K562 (cell line): ENCODE data around the gene OR56A3. TPM values are rescaled to one million over a fixed set of nuclear protein-coding genes. Genes with fewer than 3 reads are reported as not detected.

Experiments
- ATAC-seq: fragments of 200-7000 bp; cut with Tn5 transposase; 3 replicates; pipeline ENCODE4 v1.9.1; 2020; ENCODE audit warnings: moderate library complexity
- BruUV-seq: library from RNA; stranded (reverse); fragments of 400-500 nt; replicated peaks from 2 replicates; lab custom pipeline; 2021; lab: Mats Ljungman, UMichigan
- CTCF ChIA-PET: fragments of 300-600 bp; formaldehyde crosslinking; extraction: SDS; loops from one replicate; lab custom pipeline; 2021; ENCODE audit warnings: low intra/inter-chr PET ratio; lab: Yijun Ruan, JAX
- POLR2A ChIA-PET: fragments of 300-600, 350-650 bp; sonication (Branson Sonifier 250); formaldehyde crosslinking; extraction: SDS; loops from one replicate; lab custom pipeline; 2021; ENCODE audit warnings: antibody characterized with exemption, inconsistent platforms; lab: Yijun Ruan, JAX
- DNase-seq, 4 experiments: peaks; one replicate each; pipeline versions ENCODE4 v3.0.0 to v3.0.0-alpha.2; 2011 to 2018; ENCODE audit warnings: low spot score in 3 of 4, mixed read lengths in 3 of 4; ENCODE audit errors: extremely low read depth in 1 of 4
- FAIRE-seq: peaks from 2 replicates; lab custom pipeline; 2011; peaks lifted over from hg19 to GRCh38; lab: Jason Lieb, UNC
- H2AFZ ChIP-seq: 2 replicates; pipeline ENCODE4 v1.6.0; 2011; ENCODE audit warnings: low read depth, low read length, control low read depth, inconsistent platforms
- H3K27ac ChIP-seq: fragments of 200-600 bp; 3 replicates; pipeline ENCODE4 v1.8.0; 2011; ENCODE audit warnings: low read depth, mild to moderate bottlenecking, control low read depth, inconsistent platforms, low read length, moderate library complexity, mixed read lengths; ENCODE audit errors: extremely low read depth
- H3K27me3 ChIP-seq, 2 experiments: fragments of 300-600 bp in 1 of 2; 2 replicates in 1 of 2; 3 replicates in 1 of 2; pipeline versions ENCODE4 v1.6.0 to v1.8.0; 2011; ENCODE audit warnings: inconsistent platforms in 2 of 2, low read length in 2 of 2, mild to moderate bottlenecking in 1 of 2, mixed read lengths in 1 of 2, moderate library complexity in 1 of 2; ENCODE audit not compliant: control insufficient read depth in 2 of 2, insufficient read depth in 2 of 2
- H3K36me3 ChIP-seq: fragments of 300-600 bp; 3 replicates; pipeline ENCODE4 v1.8.0; 2011; ENCODE audit warnings: mild to moderate bottlenecking, low read length, inconsistent platforms; ENCODE audit not compliant: control insufficient read depth, insufficient read depth
- H3K4me1 ChIP-seq, 2 experiments: fragments of 200-600 bp in 1 of 2; replicated peaks in 1 of 2; 2 replicates in 1 of 2; 3 replicates in 1 of 2; pipeline versions ENCODE4 v1.5.1 to v1.8.0; 2011; ENCODE audit warnings: inconsistent platforms in 2 of 2, low read length in 2 of 2, mild to moderate bottlenecking in 1 of 2, mixed read lengths in 1 of 2, moderate library complexity in 1 of 2; ENCODE audit not compliant: control insufficient read depth in 2 of 2, insufficient read depth in 2 of 2
- H3K4me2 ChIP-seq: 2 replicates; pipeline ENCODE4 v1.6.1; 2011; ENCODE audit warnings: low read length, control low read depth, inconsistent platforms, mixed read lengths; ENCODE audit not compliant: insufficient read depth
- H3K4me3 ChIP-seq: fragments of 200-600 bp; sonication (generic), shearing (Covaris generic); 2 replicates; pipeline ENCODE4 v1.5.1; 2016; ENCODE audit warnings: control low read depth, inconsistent platforms
- H3K79me2 ChIP-seq: fragments of 200-600 bp; 3 replicates; pipeline ENCODE4 v1.8.0; 2011; ENCODE audit warnings: low read length, inconsistent platforms; ENCODE audit not compliant: control insufficient read depth, insufficient read depth
- H3K9ac ChIP-seq, 2 experiments: 2 replicates each; pipeline versions ENCODE4 v1.6.0 to v1.6.1; 2011; ENCODE audit warnings: low read depth in 2 of 2, low read length in 2 of 2, control low read depth in 1 of 2, inconsistent platforms in 1 of 2, mild to moderate bottlenecking in 1 of 2, mixed read lengths in 1 of 2; ENCODE audit not compliant: insufficient read depth in 1 of 2
- H3K9me1 ChIP-seq: one replicate; pipeline ENCODE4 v1.6.0; 2011; ENCODE audit warnings: inconsistent platforms, mild to moderate bottlenecking, low read length, moderate library complexity; ENCODE audit not compliant: control insufficient read depth, insufficient read depth
- H3K9me3 ChIP-seq: replicated peaks from 2 replicates; pipeline ENCODE4 v1.5.1; 2011; ENCODE audit warnings: low read depth, low read length, inconsistent platforms; ENCODE audit not compliant: control insufficient read depth, insufficient read depth
- H4K20me1 ChIP-seq: replicated peaks from 2 replicates; pipeline ENCODE4 v1.6.1; 2011; ENCODE audit warnings: low read length, inconsistent platforms, mixed read lengths; ENCODE audit not compliant: control insufficient read depth, insufficient read depth
- ARID3B ChIP-seq: fragments of 250-450 bp; sonication (Bioruptor Pico); IDR thresholded peaks from 2 replicates; pipeline ENCODE4 v1.4.0; 2020; ENCODE audit warnings: borderline replicate concordance
- CREB5 ChIP-seq: fragments of 250-450 bp; sonication (Bioruptor Pico); IDR thresholded peaks from 2 replicates; pipeline ENCODE4 v1.5.0; 2020; ENCODE audit warnings: mild to moderate bottlenecking
- EP300 ChIP-seq: IDR thresholded peaks from 2 replicates; pipeline ENCODE4 v1.6.1; 2012; ENCODE audit warnings: low read length, improper control_type of control experiment
- EP400 ChIP-seq: fragments of 450-650 bp; IDR thresholded peaks from 2 replicates; pipeline ENCODE4 v1.6.1; 2017; ENCODE audit warnings: antibody characterized with exemption, mild to moderate bottlenecking, moderate library complexity
- FOXK2 ChIP-seq, 2 experiments: fragments of 450-650 bp; IDR thresholded peaks in 1 of 2; conservative IDR thresholded peaks in 1 of 2; 2 replicates each; pipeline ENCODE4 v1.6.1; 2016; ENCODE audit warnings: low read depth in 2 of 2, mild to moderate bottlenecking in 1 of 2
- GATA2 ChIP-seq: sonication (generic); formaldehyde crosslinking; IDR thresholded peaks from 2 replicates; pipeline ENCODE4 v1.4.0; 2020; ENCODE audit warnings: mild to moderate bottlenecking, missing genetic modification reagents
- HDAC2 ChIP-seq: fragments of 450-650 bp; IDR thresholded peaks from 2 replicates; pipeline ENCODE4 v1.6.1; 2016; ENCODE audit warnings: mild to moderate bottlenecking
- HNRNPK ChIP-seq: fragments of 200-400 bp; formaldehyde crosslinking; IDR thresholded peaks from one replicate; pipeline ENCODE4 v1.6.1; 2018; ENCODE audit warnings: mild to moderate bottlenecking, low read depth, low read length; ENCODE audit not compliant: poor library complexity, severe bottlenecking
- IFI16 ChIP-seq: fragments of 250-450 bp; sonication (Bioruptor Pico); IDR thresholded peaks from 2 replicates; pipeline ENCODE4 v2.1.2; 2022; ENCODE audit warnings: mild to moderate bottlenecking, inconsistent platforms
- LARP7 ChIP-seq: fragments of 450-650 bp; IDR thresholded peaks from 2 replicates; pipeline ENCODE4 v1.6.1; 2016
- NKRF ChIP-seq: fragments of 450-650 bp; IDR thresholded peaks from 2 replicates; pipeline ENCODE4 v1.6.1; 2016; ENCODE audit warnings: borderline replicate concordance
- POLR2AphosphoS5 ChIP-seq: IDR thresholded peaks from 2 replicates; pipeline ENCODE4 v1.6.1; 2011; ENCODE audit warnings: mild to moderate bottlenecking, low read depth, low read length, moderate library complexity; ENCODE audit not compliant: control insufficient read depth, insufficient read depth
- SMARCA4 ChIP-seq: fragments of 450-650 bp; IDR thresholded peaks from 2 replicates; pipeline ENCODE4 v1.6.1; 2016
- THAP7 ChIP-seq: fragments of 250-450 bp; sonication (Bioruptor Pico); IDR thresholded peaks from 2 replicates; pipeline ENCODE4 v1.5.0; 2021
- TRIM25 ChIP-seq: fragments of 450-650 bp; IDR thresholded peaks from 2 replicates; pipeline ENCODE4 v1.7.0; 2016; ENCODE audit warnings: borderline replicate concordance
- ZSCAN29 ChIP-seq: fragments of 450-650 bp; IDR thresholded peaks from 2 replicates; pipeline ENCODE4 v1.6.1; 2017
- WGBS: fragments of 100-300 bp; shearing (Covaris generic); methylation state at CpG from one replicate; pipeline ENCODE4 v1.1.6; 2016; ENCODE audit warnings: low coverage, mixed read lengths; ENCODE audit not compliant: insufficient coverage; ENCODE audit errors: missing lambda C conversion rate; 5-methylcytosine and 5-hydroxymethylcytosine counted together
- in situ Hi-C: fragments of 300-500 bp; cut with MboI; formaldehyde crosslinking; loops from 4 replicates; pipeline ENCODE4 v1.15.0; 2018; ENCODE audit warnings: inconsistent platforms, mixed read lengths
- intact Hi-C: fragments of 100-400 bp; cut with micrococcal nuclease; formaldehyde crosslinking; loops from 2 replicates; pipeline ENCODE4 v1.14.2; 2022
- polyA plus RNA-seq, 8 experiments: library from polyadenylated mRNA; depleted of rRNA in 4 of 8; stranded (reverse) in 5 of 8; unstranded in 3 of 8; fragments of >200 nt; fragmentation: Nextera tagmentation in 2 of 8; fragmentation: Illumina TruSeq in 1 of 8; extraction: Ambion mirVana in 2 of 8; extraction: Trizol in 1 of 8; gene quantifications; 2 replicates each; pipeline versions ENCODE4 v1.2.1 to v1.2.3, GENCODE V29; 2011 to 2014; ENCODE audit warnings: inconsistent platforms in 1 of 8, missing spikeins in 1 of 8
- total RNA-seq, 7 experiments: library from RNA; depleted of rRNA in 6 of 7; stranded (reverse); fragments of >200 nt in 6 of 7; fragmentation: Illumina TruSeq in 2 of 7; extraction: Trizol in 2 of 7; gene quantifications; 2 replicates each; pipeline versions ENCODE4 v1.2.1 to v1.2.3, GENCODE V29; 2011 to 2021; ENCODE audit warnings: low replicate concordance in 1 of 7

The OR56A3 gene
- total and polyA plus RNA-seq, 9 of the 15 experiments (the other 6 are each of a cell fraction or from before 2014, with no cell fraction given) = not detected

GRCh38 chr11:5892908-5893307, 49.1 kb upstream of the OR56A3 start, which contains the start of gene OR52E5:
TSS of gene OR52E5 (plus strand) at chr11:5893208. CDS start at chr11:5900777, 7,569 bp downstream.
- BruUV-seq = no TSS peak
- TF ChIP-seq THAP7 (CRISPR knock-in tag) (no peak), GATA2 (CRISPR knock-in tag) (no peak), CREB5 (CRISPR knock-in tag) (no peak), SMARCA4 (no peak), ZSCAN29 (no peak), TRIM25 (no peak), ARID3B (no peak), NKRF (no peak), EP300 (no peak), IFI16 (CRISPR knock-in tag) (no peak), POLR2AphosphoS5 (no peak), EP400 (no peak), HDAC2 (no peak), FOXK2 (conservative IDR thresholded peaks at IDR 0.05 in 1 of 2, IDR thresholded peaks at IDR 0.05 in 1 of 2; ENCODE audit: low read depth in 2 of 2) (no peak), LARP7 (no peak), HNRNPK (no peak)

More at GRCh38 chr11:5892908-5893307, 49.1 kb upstream of the OR56A3 start, which contains the start of gene OR52E5:
- H3K27ac ChIP-seq = no peak within 1 kb of the TSS
- no peak within 1 kb of the TSS for H3K4me3 ChIP-seq
- no peaks in the 10 kb centered on the region for H3K79me2 ChIP-seq
- no peak for FAIRE-seq
- no peak for ATAC-seq
- no peaks in the 10 kb centered on the region for H4K20me1 ChIP-seq
- no peaks in the 10 kb centered on the region for H3K9me3 ChIP-seq
- CTCF ChIA-PET = no interaction called here
- no peaks in the 10 kb centered on the region for H3K4me1 ChIP-seq
- 3% methylated on average over 3 of the region's 3 CpGs for WGBS
- no peak within 1 kb of the TSS for H3K4me2 ChIP-seq
- POLR2A ChIA-PET = no interaction called here
- DNase-seq = no peak
- in situ Hi-C loops (no loop called here), intact Hi-C loops (loop anchor here (5.0 to 10.0 kb wide), 2 partner anchors 296 to 398 kb away; partner anchors contain the start of gene TRIM6)
- no peak within 1 kb of the TSS for H2AFZ ChIP-seq
- H3K9ac ChIP-seq = no peak within 1 kb of the TSS
- H3K27me3 ChIP-seq = peaks cover 0 to 2% of the 10 kb centered on the region in 2 experiments; a peak in 1 of 5 replicates
- H3K9me1 ChIP-seq = no peaks in the 10 kb centered on the region
- no peaks in the 10 kb centered on the region for H3K36me3 ChIP-seq
